Mammary epithelial cell (primary cell): ENCODE data around the gene ABCA5.

ENCODE experiments used
- EZH2 ChIP-seq: IDR thresholded peaks from 2 replicates; pipeline ENCODE4 v1.6.1; 2012; ENCODE audit warnings: low read length, inconsistent platforms, borderline replicate concordance
- TF ChIP-seq, protein P1 (sequence below), 2 donors: IDR thresholded peaks in 1 of 2; conservative IDR thresholded peaks in 1 of 2; 2 replicates each; pipeline ENCODE4 v1.5.1; 2011 to 2012; ENCODE audit warnings: inconsistent platforms in 2 of 2, low read length in 2 of 2, mild to moderate bottlenecking in 2 of 2, control low read depth in 1 of 2, low read depth in 1 of 2; ENCODE audit not compliant: insufficient read depth in 1 of 2; ENCODE audit errors: extremely low read depth in 1 of 2

DNA sequence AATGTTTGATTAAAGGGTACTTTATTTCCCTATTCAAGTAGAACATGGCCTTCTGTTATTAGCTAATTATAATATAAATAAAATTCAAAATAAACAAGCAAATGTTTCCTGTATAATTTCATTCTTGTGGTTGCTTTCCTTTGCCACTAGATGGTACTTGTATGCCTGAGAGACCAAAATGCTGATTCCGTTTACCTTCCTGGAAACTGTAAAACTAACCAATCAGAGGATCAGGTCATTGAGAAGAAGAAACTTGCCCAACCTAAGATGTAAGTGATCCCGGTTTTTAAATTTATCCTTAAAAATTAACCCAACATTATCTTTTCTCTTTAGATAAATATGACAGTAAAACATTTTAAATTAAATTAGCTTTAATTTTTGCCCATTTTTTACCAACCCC, 8.1 kb upstream of the ABCA5 start:
- TF ChIP-seq, protein P1, sequence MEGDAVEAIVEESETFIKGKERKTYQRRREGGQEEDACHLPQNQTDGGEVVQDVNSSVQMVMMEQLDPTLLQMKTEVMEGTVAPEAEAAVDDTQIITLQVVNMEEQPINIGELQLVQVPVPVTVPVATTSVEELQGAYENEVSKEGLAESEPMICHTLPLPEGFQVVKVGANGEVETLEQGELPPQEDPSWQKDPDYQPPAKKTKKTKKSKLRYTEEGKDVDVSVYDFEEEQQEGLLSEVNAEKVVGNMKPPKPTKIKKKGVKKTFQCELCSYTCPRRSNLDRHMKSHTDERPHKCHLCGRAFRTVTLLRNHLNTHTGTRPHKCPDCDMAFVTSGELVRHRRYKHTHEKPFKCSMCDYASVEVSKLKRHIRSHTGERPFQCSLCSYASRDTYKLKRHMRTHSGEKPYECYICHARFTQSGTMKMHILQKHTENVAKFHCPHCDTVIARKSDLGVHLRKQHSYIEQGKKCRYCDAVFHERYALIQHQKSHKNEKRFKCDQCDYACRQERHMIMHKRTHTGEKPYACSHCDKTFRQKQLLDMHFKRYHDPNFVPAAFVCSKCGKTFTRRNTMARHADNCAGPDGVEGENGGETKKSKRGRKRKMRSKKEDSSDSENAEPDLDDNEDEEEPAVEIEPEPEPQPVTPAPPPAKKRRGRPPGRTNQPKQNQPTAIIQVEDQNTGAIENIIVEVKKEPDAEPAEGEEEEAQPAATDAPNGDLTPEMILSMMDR (conservative IDR thresholded peaks at IDR 0.05 in 1 of 2, IDR thresholded peaks at IDR 0.05 in 1 of 2; ENCODE audit: extremely low read depth in 1 of 2, insufficient read depth in 1 of 2, low read depth in 1 of 2, low read length in 2 of 2) = peak; percentile 38 to 74
- no peak for TF ChIP-seq EZH2
